ENCODE data around the gene ZNF181.
A peak's percentile ranks its signal among the peaks of the same experiment; 100 is the strongest.

Gene ZNF181

DNA sequence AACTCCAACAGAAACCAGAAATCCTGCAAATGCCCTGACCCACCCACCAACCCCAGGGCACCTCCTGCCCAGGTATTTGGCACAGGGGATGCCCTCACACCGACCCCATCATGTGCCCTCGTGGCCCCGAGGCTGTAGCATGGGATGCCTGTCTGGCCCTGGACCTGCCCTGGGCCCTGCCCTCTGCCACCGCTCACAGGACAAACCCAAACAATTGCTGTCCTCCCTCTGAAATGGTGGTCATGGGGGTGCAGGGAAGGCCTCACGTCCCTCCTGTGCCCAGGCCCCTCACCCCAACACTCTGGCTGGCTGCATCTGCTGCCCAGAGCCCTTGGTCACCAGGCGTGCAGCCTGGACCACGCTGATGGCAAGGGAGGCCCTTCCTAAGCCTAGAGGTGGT lies 2.1 kb upstream of the ZNF181 start:
- no peak for ATAC-seq
- no peak overlapping the region for H3K4me3 Mint-ChIP-seq

DNA sequence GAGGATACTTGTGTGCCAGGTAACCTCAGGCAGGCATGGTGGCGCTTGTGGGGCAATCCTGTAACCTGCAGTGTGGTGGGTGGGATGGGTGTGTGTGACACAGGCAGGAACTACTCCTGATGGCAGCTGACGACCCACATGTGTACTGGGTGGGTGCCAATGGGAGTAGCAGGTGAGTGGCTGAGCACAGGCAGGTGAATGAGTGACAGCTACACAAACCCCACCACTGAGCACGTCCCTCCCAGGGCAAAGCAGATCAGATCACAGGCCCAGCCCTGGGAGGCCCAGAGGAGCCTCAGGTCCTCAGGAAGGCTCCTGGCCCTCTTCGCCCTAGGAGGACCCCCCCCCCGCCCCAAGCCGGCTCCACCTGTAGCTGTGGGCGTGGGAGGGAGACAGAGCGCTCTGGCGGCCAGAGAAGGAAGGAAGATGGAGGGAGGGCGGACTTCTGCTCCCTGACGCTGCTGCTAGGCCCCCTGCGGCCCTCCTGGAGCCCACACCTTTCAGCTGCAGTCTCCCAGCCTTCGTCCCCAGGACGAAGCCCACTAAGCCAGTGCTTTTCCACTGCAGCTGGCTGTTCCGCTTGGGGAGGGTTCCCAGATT lies 1.3 kb upstream of the ZNF181 start:
- DNase-seq (ENCODE audit: low spot score in 2 of 2) = no peak
- H3K27ac Mint-ChIP-seq = no peak overlapping the region

More for the DNA sequence above, 2.1 kb upstream of the ZNF181 start:
- Mint-ChIP-seq H3K4me1 (peaks cover 12% of the 10 kb centered on the region), H3K36me3 (peaks cover 19% of the 10 kb centered on the region), H3K27ac (no peak overlapping the region), H3K9me3 (peaks cover 9% of the 10 kb centered on the region)
- DNase-seq (ENCODE audit: low spot score in 2 of 2) = no peak

DNA sequence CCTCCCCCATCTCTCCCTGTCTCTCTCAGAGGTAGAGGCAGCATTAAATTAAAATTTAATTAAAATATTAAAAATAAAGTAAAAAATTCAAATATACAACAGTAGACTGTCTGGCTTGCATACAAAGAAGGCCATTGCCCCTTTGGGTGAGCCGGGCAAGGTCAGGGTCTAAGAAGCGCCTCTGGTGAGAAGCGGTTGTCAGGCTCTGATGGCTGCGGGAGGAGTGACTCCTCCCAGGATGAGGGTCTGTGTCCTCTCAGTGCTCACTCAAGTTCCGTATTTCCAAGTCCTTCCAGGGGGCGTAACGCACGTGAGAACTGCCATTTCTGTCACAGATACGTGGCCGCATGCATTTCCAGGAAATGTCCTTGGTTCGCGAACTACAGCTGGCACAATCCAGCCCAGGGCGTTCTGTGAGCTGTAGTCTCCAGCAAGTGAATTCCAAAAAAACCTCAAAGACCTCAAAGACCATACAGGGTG lies 737 bp upstream of the ZNF181 start:
- no peak for ATAC-seq
- peaks cover 25% of the 10 kb centered on the region for H3K36me3 Mint-ChIP-seq
- no peak for DNase-seq (ENCODE audit: low spot score in 2 of 2)

More for the DNA sequence above, 1.3 kb upstream of the ZNF181 start:
- Mint-ChIP-seq H3K4me3 (peak overlapping the region; percentile 81), H3K36me3 (peaks cover 19% of the 10 kb centered on the region), H3K4me1 (peaks cover 12% of the 10 kb centered on the region), H3K9me3 (peaks cover 9% of the 10 kb centered on the region)
- ATAC-seq = no peak

DNA sequence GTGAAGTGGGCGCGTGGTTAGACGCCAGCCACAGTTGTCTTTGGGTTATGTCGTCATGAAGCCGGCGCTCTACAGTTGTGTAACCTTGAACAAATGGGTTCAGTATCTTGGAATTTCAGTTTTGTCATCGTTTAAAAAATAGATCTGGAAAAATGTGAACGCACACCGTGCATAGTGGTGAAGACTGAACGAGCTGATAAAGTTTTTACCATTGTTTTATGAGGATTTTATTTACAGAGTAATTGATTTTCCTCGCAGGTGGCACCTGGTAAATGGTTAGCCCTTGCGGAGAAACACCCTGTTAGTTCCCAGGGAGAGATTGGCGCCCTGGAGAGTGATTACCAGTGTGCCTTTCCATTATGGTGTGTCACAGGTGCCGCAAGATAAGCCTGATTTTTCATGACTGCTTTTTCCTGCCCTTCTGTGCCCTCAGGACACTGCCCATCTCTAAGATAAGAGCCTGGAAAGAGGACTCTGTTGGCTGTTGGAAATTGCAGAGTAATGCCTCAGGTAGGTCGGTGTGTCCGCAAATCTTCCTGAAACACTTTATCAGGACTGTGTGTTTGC lies 577 bp downstream of the ZNF181 start:
- Mint-ChIP-seq H3K4me3 (peak overlapping the region; percentile 81), H3K4me1 (peaks cover 12% of the 10 kb centered on the region), H3K36me3 (peaks cover 32% of the 10 kb centered on the region), H3K27ac (peak overlapping the region; percentile 91), H3K9me3 (peaks cover 13% of the 10 kb centered on the region)
- no peak for DNase-seq (ENCODE audit: low spot score in 2 of 2)
- ATAC-seq = no peak

More for the DNA sequence above, 737 bp upstream of the ZNF181 start:
- Mint-ChIP-seq H3K4me1 (peaks cover 12% of the 10 kb centered on the region), H3K9me3 (peaks cover 9% of the 10 kb centered on the region), H3K27ac (peak overlapping the region; percentile 91), H3K4me3 (peak overlapping the region; percentile 81)

DNA sequence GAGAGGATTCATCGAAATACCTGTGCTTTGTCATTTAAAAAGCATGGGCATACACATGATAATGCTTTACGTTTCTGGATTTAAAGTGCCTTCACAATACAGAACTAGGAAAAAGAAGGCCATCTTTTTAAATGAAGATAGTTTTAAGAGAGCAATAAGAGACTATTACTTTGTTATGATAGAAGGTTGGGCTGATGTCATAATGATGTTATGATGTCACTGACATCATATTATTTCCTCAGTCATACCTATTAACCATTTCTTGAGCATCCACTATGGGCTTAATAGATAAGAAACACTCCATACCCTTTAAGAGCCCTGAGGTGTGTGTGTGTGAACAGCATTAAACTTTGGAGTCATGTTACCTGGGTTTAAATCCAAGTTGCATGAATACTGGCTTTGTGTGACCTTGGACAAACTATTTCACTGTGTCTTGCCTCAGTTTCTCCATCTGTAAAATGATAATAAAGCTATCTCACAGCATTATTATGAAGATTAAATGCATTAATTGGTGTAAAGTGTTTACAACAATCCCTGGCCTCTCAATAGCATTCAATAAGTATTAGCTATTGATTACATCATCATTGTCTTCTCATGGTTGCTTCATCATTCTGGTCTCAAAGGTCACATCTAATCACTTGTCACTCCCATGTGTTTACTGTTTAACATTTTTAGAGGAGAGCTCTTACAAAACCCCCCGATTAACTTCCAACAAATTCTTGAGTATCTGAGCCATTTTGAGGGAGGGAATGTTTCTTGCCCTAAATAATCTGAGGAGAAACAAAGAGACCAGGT lies 11.1 kb downstream of the ZNF181 start:
- no peaks in the 10 kb centered on the region for H3K4me1 Mint-ChIP-seq
- no peak overlapping the region for H3K27ac Mint-ChIP-seq
- peaks cover 12% of the 10 kb centered on the region for H3K36me3 Mint-ChIP-seq
- no peak for DNase-seq (ENCODE audit: low spot score in 2 of 2)
- no peak overlapping the region for H3K4me3 Mint-ChIP-seq
- peaks cover 50% of the 10 kb centered on the region for H3K9me3 Mint-ChIP-seq
- no peak for ATAC-seq

DNA sequence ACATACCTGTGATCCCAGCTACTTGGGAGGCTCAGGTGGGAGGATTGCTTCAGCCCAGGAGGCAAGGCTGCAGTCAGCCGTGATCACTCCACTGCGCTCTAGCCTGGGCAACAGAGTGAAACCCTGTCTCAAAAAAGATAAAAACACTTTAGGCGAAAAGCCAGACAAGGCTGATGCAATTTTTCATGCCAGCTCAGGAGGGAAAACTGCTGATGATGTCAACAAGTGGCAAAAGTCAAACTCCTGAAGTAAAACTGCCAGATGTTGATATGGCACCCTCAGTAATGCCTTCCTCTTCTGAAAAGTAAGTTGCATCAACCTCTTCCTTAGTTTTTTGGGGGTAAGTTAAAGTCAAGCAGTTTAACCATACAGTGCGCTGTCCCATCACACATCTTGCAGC lies 23.4 kb downstream of the ZNF181 start:
- H3K9me3 Mint-ChIP-seq = peaks cover 34% of the 10 kb centered on the region
- ATAC-seq (no peak), DNase-seq (ENCODE audit: low spot score in 2 of 2) (no peak)
- H3K4me1 Mint-ChIP-seq = no peaks in the 10 kb centered on the region
- no peaks in the 10 kb centered on the region for H3K36me3 Mint-ChIP-seq
- H3K27ac Mint-ChIP-seq = no peak overlapping the region
- H3K4me3 Mint-ChIP-seq = no peak overlapping the region

DNA sequence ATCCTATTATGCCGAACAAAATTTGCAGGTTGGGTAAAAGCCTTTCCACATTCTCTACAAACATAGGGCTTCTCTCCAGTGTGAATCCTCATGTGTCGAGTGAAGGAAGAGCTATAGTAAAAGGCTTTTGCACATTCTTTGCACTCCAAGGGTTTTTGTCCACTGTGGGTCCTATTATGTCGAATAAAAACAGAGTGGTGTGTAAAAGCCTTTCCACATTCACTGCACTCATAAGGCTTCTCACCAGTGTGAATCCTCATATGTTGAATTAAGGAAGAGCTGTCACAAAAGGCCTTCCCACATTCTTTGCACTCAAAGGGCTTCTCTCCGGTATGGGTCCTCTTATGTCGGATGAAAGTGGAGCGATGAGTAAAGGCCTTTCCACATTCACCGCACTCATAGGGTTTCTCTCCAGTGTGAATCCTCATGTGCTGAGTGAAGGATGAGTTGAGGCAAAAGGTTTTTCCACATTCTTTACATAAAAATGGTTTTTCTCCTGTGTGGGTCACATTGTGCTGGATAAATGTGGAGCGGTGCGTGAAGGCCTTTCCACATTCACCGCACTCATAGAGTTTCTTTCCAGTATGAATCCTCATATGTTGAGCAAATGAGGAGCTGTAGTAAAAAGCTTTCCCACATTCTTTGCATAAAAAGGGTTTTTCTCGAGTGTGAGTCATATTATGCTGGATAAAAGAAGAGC lies 25.3 kb downstream of the ZNF181 start:
- ATAC-seq = no peak
- DNase-seq (ENCODE audit: low spot score in 2 of 2) = no peak
- no peak overlapping the region for H3K4me3 Mint-ChIP-seq
- H3K36me3 Mint-ChIP-seq = peaks cover 7% of the 10 kb centered on the region
- no peak overlapping the region for H3K27ac Mint-ChIP-seq
- H3K4me1 Mint-ChIP-seq = no peaks in the 10 kb centered on the region
- H3K9me3 Mint-ChIP-seq = peaks cover 32% of the 10 kb centered on the region

DNA sequence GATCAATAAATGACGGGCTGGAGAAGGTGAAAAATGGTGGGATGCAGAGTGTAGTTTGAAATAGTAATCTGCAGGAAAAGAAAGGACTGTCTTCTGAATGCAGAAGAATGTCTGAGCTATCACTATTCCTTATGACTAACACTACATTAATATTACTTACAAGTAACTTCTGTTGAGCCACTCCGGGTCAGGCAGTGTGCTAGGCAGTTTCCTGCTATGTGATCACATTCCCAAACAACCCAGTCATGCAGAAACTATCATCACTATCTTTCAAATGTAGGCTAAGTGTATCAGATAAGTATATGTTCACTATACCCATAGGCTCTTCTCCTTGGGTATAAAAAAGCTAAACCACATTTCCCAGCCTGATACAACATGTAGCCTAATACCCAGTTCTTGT lies 32.3 kb downstream of the ZNF181 start:
- peaks cover 7% of the 10 kb centered on the region for H3K36me3 Mint-ChIP-seq
- no peak overlapping the region for H3K4me3 Mint-ChIP-seq
- no peak for DNase-seq (ENCODE audit: low spot score in 2 of 2)
- H3K4me1 Mint-ChIP-seq = peaks cover under 1% of the 10 kb centered on the region
- no peak for ATAC-seq
- H3K9me3 Mint-ChIP-seq = peaks cover 21% of the 10 kb centered on the region
- no peak overlapping the region for H3K27ac Mint-ChIP-seq

DNA sequence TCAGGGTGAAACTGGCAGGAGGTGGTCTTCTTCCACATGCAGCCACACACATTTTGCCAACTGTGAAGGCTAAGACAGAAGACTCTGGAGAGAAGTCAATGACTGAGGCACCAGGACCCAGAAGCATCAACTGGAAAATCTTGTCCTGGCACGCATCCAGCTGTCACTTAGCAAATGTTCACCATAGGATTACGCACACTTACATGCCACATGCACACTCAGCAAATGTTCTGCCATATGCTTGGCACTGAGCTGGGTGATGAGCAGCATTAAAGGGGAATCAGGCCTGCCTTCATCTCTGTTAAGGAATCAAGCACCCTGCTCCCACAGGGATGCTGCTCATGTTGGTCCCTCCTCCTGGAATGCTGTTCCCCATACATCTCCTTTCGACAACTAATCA lies 33.9 kb downstream of the ZNF181 start:
- H3K36me3 Mint-ChIP-seq = peaks cover 8% of the 10 kb centered on the region

DNA sequence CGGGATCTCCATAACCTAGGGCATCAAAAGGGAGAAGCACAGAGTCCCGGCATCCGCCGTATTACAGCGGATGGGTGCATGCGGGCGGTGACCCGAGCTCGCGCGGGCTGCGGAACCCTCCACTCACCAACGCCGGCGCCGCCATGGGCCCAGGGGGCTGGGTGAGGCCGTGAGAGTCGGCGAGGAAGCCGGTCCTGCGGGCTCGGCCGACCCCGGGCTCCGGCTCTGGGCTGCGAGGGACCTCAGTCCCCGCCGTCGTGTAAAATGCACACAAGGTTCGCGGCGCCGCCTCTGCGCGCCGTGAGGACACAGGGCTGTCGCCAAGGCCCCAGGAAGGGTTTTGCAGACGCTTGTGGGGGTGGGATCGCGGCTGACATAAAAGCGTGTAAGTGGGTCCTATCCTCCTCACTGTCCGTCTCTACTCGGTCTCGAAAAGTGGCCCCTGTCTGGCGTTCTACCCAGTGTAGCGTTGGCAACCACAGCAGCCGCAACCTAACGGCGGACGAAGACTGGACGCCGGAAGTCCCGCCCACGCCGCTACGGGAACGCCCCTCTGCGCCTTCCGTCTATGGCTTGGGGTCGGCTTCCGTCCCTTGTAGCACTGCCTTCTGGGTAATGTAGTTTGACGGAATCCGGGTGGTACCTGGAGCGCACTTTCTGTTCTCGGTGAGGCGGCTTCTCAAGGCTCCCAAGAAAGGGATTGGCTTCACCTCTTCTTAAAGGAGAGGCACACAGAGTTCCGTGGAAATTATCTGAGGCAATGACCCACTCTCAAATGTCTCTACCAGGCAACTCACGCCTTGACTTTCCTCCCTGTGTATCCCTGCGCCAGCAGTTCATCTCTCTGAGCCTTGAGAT lies 38.9 kb downstream of the ZNF181 start, which contains the start of gene ZNF599:
Gene ZNF599, minus strand, starts transcription at position 519 of the 858 bp plus-strand sequence. Its CDS starts 374 bp downstream, at position 145.
- Mint-ChIP-seq H3K27ac (peak within 1 kb of the TSS; percentile 88), H3K4me3 (peak within 1 kb of the TSS; percentile 85), H3K4me1 (peaks cover 17% of the 10 kb centered on the region), H3K36me3 (peaks cover 4% of the 10 kb centered on the region), H3K9me3 (no peaks in the 10 kb centered on the region)
- DNase-seq (ENCODE audit: low spot score in 2 of 2) (peak; percentile 79 to 93), ATAC-seq (peak; percentile 98)

More for the DNA sequence above, 33.9 kb downstream of the ZNF181 start:
- peaks cover 12% of the 10 kb centered on the region for H3K4me1 Mint-ChIP-seq
- no peak for DNase-seq (ENCODE audit: low spot score in 2 of 2)
- H3K4me3 Mint-ChIP-seq = no peak overlapping the region
- ATAC-seq = no peak
- no peak overlapping the region for H3K27ac Mint-ChIP-seq
- H3K9me3 Mint-ChIP-seq = peaks cover 12% of the 10 kb centered on the region

DNA sequence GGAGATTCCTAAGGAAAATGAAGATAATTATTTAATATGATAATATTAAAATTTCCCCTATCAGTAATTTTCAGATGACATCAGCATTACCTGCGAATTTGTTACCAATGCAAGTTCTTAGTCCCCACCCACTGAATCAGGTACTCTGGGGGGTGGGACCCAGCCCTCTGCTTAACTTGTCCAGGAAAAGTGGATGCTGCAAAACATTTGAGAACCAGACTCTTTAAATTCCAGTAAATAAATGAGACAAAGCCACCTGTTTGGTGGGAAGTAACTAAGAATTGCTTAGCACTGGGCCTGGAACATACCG lies 39.5 kb downstream of the ZNF181 start:
- ATAC-seq (no peak), DNase-seq (ENCODE audit: low spot score in 2 of 2) (no peak)
- Mint-ChIP-seq H3K4me3 (peak overlapping the region; percentile 85), H3K4me1 (peaks cover 17% of the 10 kb centered on the region), H3K27ac (no peak overlapping the region), H3K36me3 (peaks cover 4% of the 10 kb centered on the region), H3K9me3 (no peaks in the 10 kb centered on the region)

DNA sequence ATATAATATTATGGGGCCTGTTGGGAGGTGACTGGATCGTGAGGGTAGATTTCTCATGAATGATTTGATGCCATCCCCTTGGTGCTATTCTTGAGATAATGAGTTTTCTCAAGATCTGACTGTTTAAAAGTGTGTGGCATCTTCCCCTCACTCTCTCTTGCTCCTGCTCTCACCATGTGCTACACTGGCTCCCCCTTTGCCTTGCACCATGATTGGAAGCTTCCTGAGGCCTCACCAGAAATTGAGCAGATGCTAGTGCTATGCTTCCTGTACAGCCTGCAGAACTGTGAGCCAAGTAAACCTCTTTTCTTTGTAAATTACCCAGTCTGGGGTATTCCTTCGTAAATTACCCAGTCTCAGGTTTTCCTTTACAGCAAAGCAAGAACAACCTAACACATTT lies 40.8 kb downstream of the ZNF181 start:
- no peak for DNase-seq (ENCODE audit: low spot score in 2 of 2)
- no peak overlapping the region for H3K4me3 Mint-ChIP-seq
- no peak overlapping the region for H3K27ac Mint-ChIP-seq
- H3K4me1 Mint-ChIP-seq = peaks cover 17% of the 10 kb centered on the region
- no peak for ATAC-seq
- H3K36me3 Mint-ChIP-seq = peaks cover 4% of the 10 kb centered on the region
- H3K9me3 Mint-ChIP-seq = no peaks in the 10 kb centered on the region

DNA sequence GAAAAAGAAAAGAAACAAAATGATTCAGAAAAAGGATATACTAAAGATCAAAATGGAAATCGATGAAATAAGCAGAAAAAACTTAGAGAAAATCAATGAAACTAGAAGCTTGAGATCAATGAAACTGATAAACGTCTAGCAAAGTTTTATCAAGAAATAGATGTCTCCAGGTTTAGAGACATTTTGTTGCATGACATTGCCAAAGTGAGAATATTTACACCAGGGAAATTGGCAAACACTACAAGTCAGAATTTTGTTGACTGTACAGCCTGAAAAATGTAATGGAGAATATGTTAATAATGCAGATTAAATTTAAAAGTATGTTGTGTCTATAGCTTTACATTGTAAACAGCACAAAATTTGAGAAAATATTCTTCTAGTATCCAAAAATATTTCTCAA lies 44.3 kb downstream of the ZNF181 start:
- peaks cover under 1% of the 10 kb centered on the region for H3K4me1 Mint-ChIP-seq
- H3K4me3 Mint-ChIP-seq = no peak overlapping the region
- H3K27ac Mint-ChIP-seq = no peak overlapping the region
- ATAC-seq = no peak
- DNase-seq (ENCODE audit: low spot score in 2 of 2) = no peak
- H3K9me3 Mint-ChIP-seq = no peaks in the 10 kb centered on the region
- no peaks in the 10 kb centered on the region for H3K36me3 Mint-ChIP-seq

DNA sequence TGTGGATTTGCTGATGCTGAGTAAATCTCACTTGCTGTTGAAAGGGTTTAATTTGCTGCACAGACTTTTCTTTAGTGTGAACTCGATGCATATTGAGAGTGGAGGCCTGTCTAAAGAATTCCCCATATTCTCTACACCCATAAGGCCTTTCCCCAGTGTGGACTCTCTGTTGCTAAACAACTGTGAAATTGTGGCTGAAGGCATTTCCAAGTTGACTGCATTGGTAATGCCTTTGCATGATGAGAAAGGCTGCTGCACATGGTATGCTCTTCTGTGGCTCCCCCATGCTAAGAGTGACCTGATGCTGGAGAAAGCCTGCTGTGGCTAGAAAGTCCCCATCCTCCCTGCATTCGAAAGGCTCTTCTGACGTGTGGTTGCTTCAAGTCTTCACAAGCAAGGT lies 45.6 kb downstream of the ZNF181 start:
- Mint-ChIP-seq H3K9me3 (no peaks in the 10 kb centered on the region), H3K27ac (no peak overlapping the region), H3K4me1 (no peaks in the 10 kb centered on the region), H3K36me3 (no peaks in the 10 kb centered on the region), H3K4me3 (no peak overlapping the region)
- ATAC-seq (no peak), DNase-seq (ENCODE audit: low spot score in 2 of 2) (no peak)
